ENCODE results near the gene PLXNA4. TPM values are rescaled to one million over a fixed set of nuclear protein-coding genes. Genes with fewer than 3 reads are reported as not detected.

The PLXNA4 gene
- total RNA-seq, 1 donor from 2014 or later, result 16.2 TPM

- Mint-ChIP-seq H3K27ac (ENCODE audit: unreplicated experiment) (no peak overlapping the region), H3K27me3 (ENCODE audit: unreplicated experiment) (no peaks in the 10 kb centered on the region), H3K36me3 (ENCODE audit: unreplicated experiment) (no peaks in the 10 kb centered on the region), H3K9me3 (ENCODE audit: unreplicated experiment) (peaks cover 2% of the 10 kb centered on the region), H3K4me3 (ENCODE audit: unreplicated experiment) (no peak overlapping the region), H3K4me1 (ENCODE audit: low read depth, unreplicated experiment) (peaks cover 7% of the 10 kb centered on the region)
- no peak for DNase-seq
- no peak for TF ChIP-seq CTCF (IDR thresholded peaks at IDR 0.05; ENCODE audit: partially characterized antibody, unreplicated experiment)
These were observed 16.1 kb upstream of the PLXNA4 start for GRCh38 chr7:132592231-132592920.

- Mint-ChIP-seq H3K36me3 (ENCODE audit: unreplicated experiment) (no peaks in the 10 kb centered on the region), H3K4me3 (ENCODE audit: unreplicated experiment) (no peak overlapping the region), H3K27me3 (ENCODE audit: unreplicated experiment) (no peaks in the 10 kb centered on the region), H3K27ac (ENCODE audit: unreplicated experiment) (no peak overlapping the region), H3K9me3 (ENCODE audit: unreplicated experiment) (peaks cover 2% of the 10 kb centered on the region), H3K4me1 (ENCODE audit: low read depth, unreplicated experiment) (peaks cover 7% of the 10 kb centered on the region)
- no peak for DNase-seq
- no peak for TF ChIP-seq CTCF (IDR thresholded peaks at IDR 0.05; ENCODE audit: partially characterized antibody, unreplicated experiment)
These were observed 13.9 kb upstream of the PLXNA4 start for GRCh38 chr7:132590162-132590561.

- Mint-ChIP-seq H3K9me3 (ENCODE audit: unreplicated experiment) (peaks cover 2% of the 10 kb centered on the region), H3K4me3 (ENCODE audit: unreplicated experiment) (no peak overlapping the region), H3K36me3 (ENCODE audit: unreplicated experiment) (no peaks in the 10 kb centered on the region), H3K4me1 (ENCODE audit: low read depth, unreplicated experiment) (peaks cover 7% of the 10 kb centered on the region), H3K27ac (ENCODE audit: unreplicated experiment) (no peak overlapping the region), H3K27me3 (ENCODE audit: unreplicated experiment) (peaks cover 1% of the 10 kb centered on the region)
- no peak for TF ChIP-seq CTCF (IDR thresholded peaks at IDR 0.05; ENCODE audit: partially characterized antibody, unreplicated experiment)
- no peak for DNase-seq
These were observed 12.3 kb upstream of the PLXNA4 start for GRCh38 chr7:132588596-132588995.

GRCh38 chr7:132584796-132585494 lies 8.7 kb upstream of the PLXNA4 start:
- H3K27ac Mint-ChIP-seq (ENCODE audit: unreplicated experiment), result no peak overlapping the region
- no peaks in the 10 kb centered on the region for H3K4me1 Mint-ChIP-seq (ENCODE audit: low read depth, unreplicated experiment)
- no peak for TF ChIP-seq CTCF (IDR thresholded peaks at IDR 0.05; ENCODE audit: partially characterized antibody, unreplicated experiment)
- DNase-seq, result no peak
- H3K27me3 Mint-ChIP-seq (ENCODE audit: unreplicated experiment), result peaks cover 3% of the 10 kb centered on the region
- peaks cover 1% of the 10 kb centered on the region for H3K9me3 Mint-ChIP-seq (ENCODE audit: unreplicated experiment)
- no peaks in the 10 kb centered on the region for H3K36me3 Mint-ChIP-seq (ENCODE audit: unreplicated experiment)
- H3K4me3 Mint-ChIP-seq (ENCODE audit: unreplicated experiment), result no peak overlapping the region

GRCh38 chr7:132581431-132581830 lies 5.2 kb upstream of the PLXNA4 start:
- Mint-ChIP-seq H3K36me3 (ENCODE audit: unreplicated experiment) (no peaks in the 10 kb centered on the region), H3K9me3 (ENCODE audit: unreplicated experiment) (peaks cover 1% of the 10 kb centered on the region), H3K27me3 (ENCODE audit: unreplicated experiment) (peaks cover 8% of the 10 kb centered on the region), H3K27ac (ENCODE audit: unreplicated experiment) (no peak overlapping the region), H3K4me3 (ENCODE audit: unreplicated experiment) (no peak overlapping the region), H3K4me1 (ENCODE audit: low read depth, unreplicated experiment) (no peaks in the 10 kb centered on the region)
- DNase-seq, result no peak
- TF ChIP-seq CTCF (IDR thresholded peaks at IDR 0.05; ENCODE audit: partially characterized antibody, unreplicated experiment), result no peak
